ENCODE results near the gene WDR45.

The WDR45 gene

DNA sequence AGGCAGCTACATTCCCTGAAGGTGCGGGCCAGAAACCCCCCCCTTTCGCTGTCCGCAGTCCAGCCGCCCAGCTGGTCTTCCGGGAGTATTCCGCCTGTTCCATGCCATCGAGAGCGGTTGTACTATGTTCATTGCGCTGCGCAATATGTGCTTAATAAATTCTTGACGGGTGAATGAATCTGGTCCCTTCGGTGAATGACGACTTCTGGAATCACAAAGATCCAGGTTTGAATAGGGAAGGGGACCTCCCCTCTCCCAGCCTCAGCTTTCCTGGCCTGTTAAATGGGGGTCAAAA, 35.8 kb downstream of the WDR45 start:
- no peaks in the 10 kb centered on the region for H3K27me3 ChIP-seq (ENCODE audit: insufficient read depth, low read length, poor library complexity, severe bottlenecking)

GRCh38 chrX:49043220-49043986, 36.3 kb downstream of the WDR45 start, which contains the start of gene TFE3:
Gene TFE3, minus strand, starts transcription at chrX:49043357. Its CDS starts 131 bp downstream, at chrX:49043226.
- Histone ChIP-seq H3K9me3 (ENCODE audit: insufficient read depth, low read depth, low read length) (no peaks in the 10 kb centered on the region), H3K4me1 (ENCODE audit: insufficient read depth, low read length, poor library complexity, severe bottlenecking) (peaks cover 25% of the 10 kb centered on the region), H2AFZ (ENCODE audit: low read length) (peak within 1 kb of the TSS; percentile 67), H3K27me3 (ENCODE audit: insufficient read depth, low read length, poor library complexity, severe bottlenecking) (no peaks in the 10 kb centered on the region), H3K4me2 (ENCODE audit: low read depth, low read length, poor library complexity, severe bottlenecking) (peak within 1 kb of the TSS; percentile 75), H3F3A (ENCODE audit: low read depth) (no peaks in the 10 kb centered on the region), H3K79me2 (ENCODE audit: insufficient read depth, low read length) (0 out of 2 replicates have a peak, but pooled peaks cover 9% of the 10 kb centered on the region), H3K9ac (ENCODE audit: low read depth, low read length, poor library complexity, severe bottlenecking) (peak within 1 kb of the TSS; percentile 82), H3K9me2 (replicated peaks; ENCODE audit: low read depth, low read length) (no peaks in the 10 kb centered on the region), H3K36me3 (ENCODE audit: insufficient read depth, low read length) (no peaks in the 10 kb centered on the region), H4K20me1 (ENCODE audit: insufficient read depth, low read length, poor library complexity, severe bottlenecking) (no peaks in the 10 kb centered on the region), H3K4me3 (ENCODE audit: low read length, poor library complexity, severe bottlenecking) (peak within 1 kb of the TSS; percentile 81)
- TF ChIP-seq EZH2phosphoT487 (IDR thresholded peaks at IDR 0.05; ENCODE audit: borderline replicate concordance), result no peak
- TF ChIP-seq, protein P1, sequence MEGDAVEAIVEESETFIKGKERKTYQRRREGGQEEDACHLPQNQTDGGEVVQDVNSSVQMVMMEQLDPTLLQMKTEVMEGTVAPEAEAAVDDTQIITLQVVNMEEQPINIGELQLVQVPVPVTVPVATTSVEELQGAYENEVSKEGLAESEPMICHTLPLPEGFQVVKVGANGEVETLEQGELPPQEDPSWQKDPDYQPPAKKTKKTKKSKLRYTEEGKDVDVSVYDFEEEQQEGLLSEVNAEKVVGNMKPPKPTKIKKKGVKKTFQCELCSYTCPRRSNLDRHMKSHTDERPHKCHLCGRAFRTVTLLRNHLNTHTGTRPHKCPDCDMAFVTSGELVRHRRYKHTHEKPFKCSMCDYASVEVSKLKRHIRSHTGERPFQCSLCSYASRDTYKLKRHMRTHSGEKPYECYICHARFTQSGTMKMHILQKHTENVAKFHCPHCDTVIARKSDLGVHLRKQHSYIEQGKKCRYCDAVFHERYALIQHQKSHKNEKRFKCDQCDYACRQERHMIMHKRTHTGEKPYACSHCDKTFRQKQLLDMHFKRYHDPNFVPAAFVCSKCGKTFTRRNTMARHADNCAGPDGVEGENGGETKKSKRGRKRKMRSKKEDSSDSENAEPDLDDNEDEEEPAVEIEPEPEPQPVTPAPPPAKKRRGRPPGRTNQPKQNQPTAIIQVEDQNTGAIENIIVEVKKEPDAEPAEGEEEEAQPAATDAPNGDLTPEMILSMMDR (conservative IDR thresholded peaks at IDR 0.05; ENCODE audit: low read length), result peak; percentile 50

More for the DNA sequence above, 35.8 kb downstream of the WDR45 start:
- Histone ChIP-seq H3F3A (ENCODE audit: low read depth) (no peaks in the 10 kb centered on the region), H3K79me2 (ENCODE audit: insufficient read depth, low read length) (0 out of 2 replicates have a peak, but pooled peaks cover 9% of the 10 kb centered on the region), H4K20me1 (ENCODE audit: insufficient read depth, low read length, poor library complexity, severe bottlenecking) (no peaks in the 10 kb centered on the region), H2AFZ (ENCODE audit: low read length) (peak overlapping the region; percentile 66; the same call in 1 of the 2 replicates), H3K36me3 (ENCODE audit: insufficient read depth, low read length) (no peaks in the 10 kb centered on the region), H3K9me3 (ENCODE audit: insufficient read depth, low read depth, low read length) (no peaks in the 10 kb centered on the region), H3K9ac (ENCODE audit: low read depth, low read length, poor library complexity, severe bottlenecking) (peak overlapping the region; percentile 50), H3K9me2 (replicated peaks; ENCODE audit: low read depth, low read length) (no peaks in the 10 kb centered on the region), H3K4me2 (ENCODE audit: low read depth, low read length, poor library complexity, severe bottlenecking) (peak overlapping the region; percentile 46), H3K4me1 (ENCODE audit: insufficient read depth, low read length, poor library complexity, severe bottlenecking) (peaks cover 25% of the 10 kb centered on the region), H3K4me3 (ENCODE audit: low read length, poor library complexity, severe bottlenecking) (peak overlapping the region; percentile 33)
- TF ChIP-seq, protein P1 (conservative IDR thresholded peaks at IDR 0.05; ENCODE audit: low read length), result no peak
- TF ChIP-seq EZH2phosphoT487 (IDR thresholded peaks at IDR 0.05; ENCODE audit: borderline replicate concordance), result no peak

GRCh38 chrX:49042581-49043219, 37.0 kb downstream of the WDR45 start:
- Histone ChIP-seq H3K4me3 (ENCODE audit: low read length, poor library complexity, severe bottlenecking) (peak overlapping the region; percentile 81), H2AFZ (ENCODE audit: low read length) (peak overlapping the region; percentile 67), H3K9me2 (replicated peaks; ENCODE audit: low read depth, low read length) (no peaks in the 10 kb centered on the region), H3K27me3 (ENCODE audit: insufficient read depth, low read length, poor library complexity, severe bottlenecking) (no peaks in the 10 kb centered on the region), H3K4me1 (ENCODE audit: insufficient read depth, low read length, poor library complexity, severe bottlenecking) (peaks cover 25% of the 10 kb centered on the region), H3F3A (ENCODE audit: low read depth) (no peaks in the 10 kb centered on the region), H3K9ac (ENCODE audit: low read depth, low read length, poor library complexity, severe bottlenecking) (peak overlapping the region; percentile 82), H4K20me1 (ENCODE audit: insufficient read depth, low read length, poor library complexity, severe bottlenecking) (no peaks in the 10 kb centered on the region), H3K36me3 (ENCODE audit: insufficient read depth, low read length) (no peaks in the 10 kb centered on the region), H3K9me3 (ENCODE audit: insufficient read depth, low read depth, low read length) (no peaks in the 10 kb centered on the region), H3K4me2 (ENCODE audit: low read depth, low read length, poor library complexity, severe bottlenecking) (peak overlapping the region; percentile 75), H3K79me2 (ENCODE audit: insufficient read depth, low read length) (0 out of 2 replicates have a peak, but pooled peaks cover 9% of the 10 kb centered on the region)
- no peak for TF ChIP-seq EZH2phosphoT487 (IDR thresholded peaks at IDR 0.05; ENCODE audit: borderline replicate concordance)
- TF ChIP-seq, protein P1 (conservative IDR thresholded peaks at IDR 0.05; ENCODE audit: low read length), result no peak
